Endometrium (tissue), 2 donors: ENCODE results near the gene CMKLR1.

Experiments used
- FAIRE-seq: peaks from 2 replicates; lab custom pipeline; 2012; peaks lifted over from hg19 to GRCh38; lab: Jason Lieb, UNC
- donor health status: control.
- donor health status: control.

Gene CMKLR1

DNA sequence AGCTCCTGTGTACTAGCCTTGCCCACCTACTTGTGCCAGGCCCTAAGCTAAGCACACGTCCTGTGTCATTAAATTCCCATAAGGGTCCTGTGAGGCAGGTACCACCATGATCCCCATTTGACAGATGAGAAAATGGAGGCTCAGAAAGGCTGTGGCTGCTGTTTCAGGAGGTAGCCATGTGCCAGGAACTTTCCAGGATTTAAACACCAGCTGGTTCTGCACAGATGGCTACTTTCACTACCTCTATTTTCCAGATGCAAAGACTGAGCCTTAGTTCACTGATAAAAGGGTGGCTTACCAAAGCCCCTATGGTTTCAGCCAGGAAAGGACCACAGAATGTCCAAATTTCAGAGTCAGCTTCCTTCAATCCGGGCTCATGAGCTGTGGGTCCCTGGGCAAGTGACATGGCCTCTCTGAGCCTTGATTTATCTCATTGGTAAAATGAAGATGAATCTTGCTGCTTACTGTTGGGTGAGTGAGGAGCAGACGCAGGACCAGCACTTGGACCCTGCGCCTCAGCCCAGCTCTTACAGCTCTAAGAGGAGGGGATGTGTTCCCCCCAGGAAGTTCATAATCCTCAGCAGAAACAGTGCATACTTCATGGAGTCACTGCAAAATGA, 23.5 kb downstream of the CMKLR1 start:
- no peak for FAIRE-seq

DNA sequence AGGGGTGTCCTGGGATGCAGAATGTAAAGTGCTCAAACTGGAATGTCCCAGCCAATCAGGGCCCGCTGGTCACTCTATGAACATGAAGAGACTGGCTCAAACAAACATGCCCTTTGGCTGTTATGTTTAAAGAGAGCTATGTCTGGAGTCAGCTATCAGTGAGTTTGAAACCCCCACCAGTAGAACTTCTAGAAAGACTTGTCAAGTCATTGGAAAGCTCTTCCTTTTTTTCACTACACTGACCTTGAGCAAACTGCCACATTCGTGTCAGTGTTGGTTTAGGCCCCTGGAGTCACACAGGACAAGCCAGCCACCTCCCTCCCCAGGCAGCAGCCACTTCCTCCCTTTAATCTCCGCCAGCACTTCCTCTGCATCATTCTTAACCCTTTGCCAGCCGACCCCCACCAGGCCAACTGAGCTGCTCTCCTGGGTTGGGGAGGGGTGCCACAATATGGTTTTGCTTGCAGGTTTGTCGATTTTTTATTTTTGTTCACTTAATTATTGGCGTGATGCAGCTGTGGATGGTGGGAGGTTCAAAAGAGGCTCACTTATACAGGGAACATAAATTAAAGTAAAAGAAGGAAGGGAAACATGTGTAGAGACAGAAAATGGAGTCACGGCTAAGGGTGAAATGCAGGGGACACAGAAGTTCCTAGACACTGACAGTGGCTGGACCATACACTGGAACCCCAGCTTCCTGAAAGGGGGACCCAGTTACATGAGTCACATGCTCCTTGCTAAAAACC, 25.3 kb downstream of the CMKLR1 start:
- no peak for FAIRE-seq

DNA sequence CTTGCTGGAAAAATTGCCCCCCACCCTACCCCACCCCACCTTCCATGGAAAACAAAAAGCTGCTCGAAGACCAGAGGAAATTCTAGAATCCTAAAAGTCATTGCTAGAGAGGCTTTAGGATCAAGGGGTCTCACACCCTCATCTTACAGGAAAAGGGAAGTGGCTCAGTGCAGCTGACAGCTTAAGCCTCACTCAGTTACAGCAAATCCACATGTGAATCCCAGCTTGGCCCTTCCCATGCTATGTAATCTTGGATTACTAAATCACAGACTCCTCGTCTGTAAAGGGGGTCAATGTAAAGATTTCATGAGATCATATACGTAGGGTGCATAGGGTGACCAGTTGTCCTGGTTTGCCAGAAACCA, 25.9 kb downstream of the CMKLR1 start:
- no peak for FAIRE-seq

DNA sequence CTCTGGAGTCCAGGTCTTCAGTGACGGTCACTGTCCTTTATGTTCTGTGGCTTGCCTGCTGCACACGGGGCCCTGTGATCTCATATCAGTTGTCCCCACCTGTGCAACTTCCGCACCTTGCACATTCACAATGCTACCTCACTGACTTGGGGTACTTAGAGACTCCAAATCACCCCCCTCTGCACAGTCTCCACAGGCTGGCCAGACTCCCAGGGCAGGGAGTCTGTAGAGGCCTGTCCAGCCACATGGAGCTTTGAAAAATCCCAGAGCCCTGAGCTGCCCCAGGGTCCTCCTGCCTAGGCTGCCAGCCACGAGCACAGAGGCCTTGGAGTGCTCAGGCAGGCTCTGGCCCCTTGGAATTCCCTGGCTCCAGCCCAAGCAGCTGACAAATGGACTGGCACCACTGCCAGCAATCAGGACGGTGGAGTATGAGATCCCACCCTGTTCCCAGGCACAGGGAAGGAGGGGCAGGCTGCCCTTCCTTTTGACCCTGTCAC, 26.4 kb downstream of the CMKLR1 start:
- no peak for FAIRE-seq

DNA sequence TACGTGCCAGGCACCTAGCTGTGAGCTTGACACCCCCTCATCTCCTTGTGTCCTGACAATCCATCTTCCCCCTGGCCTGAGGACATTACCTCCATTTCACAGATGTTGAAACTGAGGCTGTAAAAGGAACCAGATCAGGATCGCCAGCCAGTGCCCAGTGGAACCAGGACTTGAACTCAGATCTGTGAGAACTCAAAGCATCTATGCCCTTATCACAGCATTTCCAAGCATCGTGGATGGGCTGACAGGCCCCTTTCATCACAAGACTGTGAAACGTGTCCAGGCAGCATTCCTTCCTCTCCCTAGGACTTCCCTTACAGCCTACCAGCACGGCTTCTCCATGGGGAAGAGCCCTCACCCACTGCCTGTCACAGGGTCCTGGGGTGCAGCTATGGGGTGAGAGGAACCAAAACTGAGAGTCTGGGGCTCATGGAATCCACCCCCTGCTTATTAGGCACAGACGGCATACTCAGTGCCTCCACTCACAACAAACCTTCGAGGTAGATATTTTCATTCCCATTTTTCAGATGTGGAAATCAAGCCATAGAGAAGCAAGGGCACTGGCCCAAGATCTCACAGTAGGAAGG, 26.9 kb downstream of the CMKLR1 start:
- no peak for FAIRE-seq

DNA sequence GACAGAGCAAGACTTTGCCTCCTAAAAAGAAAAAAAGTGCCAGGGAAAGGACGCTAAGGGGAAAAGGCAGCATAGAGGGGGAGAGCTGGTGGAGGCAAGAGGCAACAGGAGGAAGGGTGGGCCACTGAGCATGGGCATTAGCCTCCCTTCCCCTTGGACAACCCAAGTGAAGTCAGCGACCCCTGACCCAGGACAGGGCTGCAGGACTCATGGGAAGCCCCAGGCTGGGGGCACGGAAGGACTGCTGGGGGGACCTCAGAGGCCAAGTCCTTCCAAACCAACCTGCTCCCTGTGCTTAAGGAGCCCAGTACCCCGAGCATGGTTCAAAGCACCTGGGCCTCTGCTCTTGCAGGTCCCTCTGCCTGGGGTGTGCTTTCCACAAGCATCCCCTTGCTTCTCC, 27.5 kb downstream of the CMKLR1 start:
- no peak for FAIRE-seq

DNA sequence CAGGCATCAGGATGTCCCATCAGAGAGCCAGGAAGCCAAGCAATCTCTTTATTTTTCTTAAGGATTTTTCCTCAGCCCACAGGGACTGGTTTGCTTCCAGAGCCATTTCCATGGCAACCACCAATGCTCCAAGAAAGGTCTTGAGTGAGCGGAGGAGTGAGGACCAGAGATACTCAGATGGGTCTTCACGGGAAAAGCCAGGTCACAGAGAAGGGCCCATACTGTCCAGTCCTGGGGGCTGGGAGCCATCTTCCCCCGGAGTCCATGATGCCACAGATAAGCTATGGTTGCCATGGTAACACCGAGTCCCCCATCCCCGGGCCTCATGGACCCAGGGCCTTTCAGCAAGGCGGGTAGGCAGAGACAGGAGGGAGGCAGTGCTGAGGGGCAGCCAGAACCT, 28.6 kb downstream of the CMKLR1 start:
- FAIRE-seq, result no peak

DNA sequence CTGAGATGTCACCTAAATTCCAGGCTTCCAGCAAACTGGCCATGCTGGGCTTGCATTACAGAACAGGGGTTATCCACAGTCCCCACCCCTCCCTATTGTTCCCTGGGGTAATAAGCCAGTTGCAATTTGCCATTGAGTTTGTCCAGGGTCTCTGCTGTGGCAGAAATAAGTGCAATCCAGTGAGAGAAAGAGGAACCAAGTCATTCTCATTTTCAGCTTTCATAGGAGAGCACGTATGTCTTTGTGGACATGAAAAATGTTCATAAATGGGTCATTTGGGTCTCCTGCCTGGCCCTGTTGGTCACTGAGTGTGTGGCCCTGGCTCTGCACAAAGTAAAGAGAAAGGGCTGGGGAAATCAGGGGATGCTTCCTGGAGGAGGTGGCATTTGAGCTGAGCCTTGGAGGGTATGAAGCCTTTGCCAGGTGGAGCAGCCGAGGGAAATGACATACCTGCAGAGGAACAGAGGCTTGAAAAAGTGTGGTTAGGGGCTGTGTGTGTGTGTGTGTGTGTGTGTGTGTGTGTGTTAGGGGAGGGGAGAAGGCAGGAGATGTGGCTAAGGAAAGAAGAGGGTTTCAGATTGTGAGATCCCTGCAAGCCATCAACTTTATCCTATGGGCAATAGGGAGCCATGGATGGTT, 29.3 kb downstream of the CMKLR1 start:
- no peak for FAIRE-seq

DNA sequence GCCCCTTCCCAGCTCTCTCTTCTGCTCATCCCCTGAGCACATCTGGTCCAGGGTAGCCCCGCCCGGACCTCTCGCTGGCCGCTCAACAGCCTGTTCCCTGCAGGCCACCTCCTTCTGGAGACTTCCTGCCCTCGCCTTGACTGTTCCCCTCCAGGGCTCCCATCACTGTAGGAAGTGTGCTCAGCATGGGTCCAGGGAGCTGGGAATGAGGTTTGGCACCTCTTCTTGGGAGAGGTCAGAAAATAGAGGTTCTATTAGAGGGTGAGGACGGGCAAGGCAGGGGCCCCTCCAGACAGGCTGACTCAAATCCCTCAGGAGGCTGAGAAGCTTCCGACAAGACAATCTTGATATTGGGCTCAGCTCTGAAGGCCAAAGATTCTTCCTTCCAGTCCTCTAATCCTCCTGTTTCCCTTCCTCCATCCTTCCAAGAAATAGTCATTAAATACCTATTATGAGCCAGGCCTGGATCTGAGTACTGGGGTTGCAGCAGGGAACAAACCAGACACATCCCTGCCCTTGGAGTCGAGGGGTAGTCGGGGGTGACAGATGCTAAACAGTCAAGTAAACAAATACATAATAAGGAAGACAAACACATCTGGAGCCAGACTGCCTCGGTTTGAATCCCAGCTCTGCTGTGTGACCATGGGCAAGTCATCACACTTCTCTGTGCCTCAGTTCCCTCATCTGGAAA, 30.6 kb downstream of the CMKLR1 start:
- no peak for FAIRE-seq

DNA sequence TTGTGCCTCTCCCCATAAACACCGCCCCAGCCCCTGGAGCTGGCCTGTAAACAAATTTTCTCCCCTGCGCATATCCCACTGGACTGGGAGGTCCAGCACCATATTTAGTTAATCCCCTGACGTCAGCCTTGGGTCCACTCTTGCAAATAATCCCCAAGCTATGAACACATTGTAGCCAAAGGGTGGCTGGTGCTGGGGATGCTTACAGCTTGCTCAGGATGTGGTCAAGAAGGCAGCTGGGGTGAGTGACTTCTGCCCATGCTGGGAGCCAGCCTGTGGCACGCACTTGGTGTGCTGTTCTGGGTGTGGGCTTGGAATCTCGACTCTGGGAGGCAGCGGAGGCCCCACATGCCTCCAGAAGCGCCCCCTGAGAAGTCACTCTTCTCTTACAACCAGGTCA, 32.1 kb downstream of the CMKLR1 start:
- FAIRE-seq, result no peak

DNA sequence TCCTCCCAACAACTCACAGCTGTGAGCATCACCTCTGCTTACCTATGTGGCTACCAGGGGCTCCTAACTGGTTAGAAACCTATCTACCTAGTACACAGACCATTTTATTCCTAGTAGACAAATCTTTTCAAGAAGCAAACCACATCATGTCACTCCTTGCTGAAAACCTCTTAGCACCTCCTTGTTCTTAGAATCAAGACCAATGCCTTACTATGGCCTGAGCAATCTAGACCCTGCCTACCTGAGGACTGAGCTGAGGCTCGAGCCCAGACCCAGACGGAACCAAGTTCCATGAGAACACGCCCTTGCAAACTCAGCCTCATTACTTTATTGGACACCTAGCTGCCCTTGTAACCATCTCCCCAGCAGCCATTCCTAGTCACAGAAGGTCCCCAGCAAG, 32.6 kb downstream of the CMKLR1 start:
- FAIRE-seq, result no peak

DNA sequence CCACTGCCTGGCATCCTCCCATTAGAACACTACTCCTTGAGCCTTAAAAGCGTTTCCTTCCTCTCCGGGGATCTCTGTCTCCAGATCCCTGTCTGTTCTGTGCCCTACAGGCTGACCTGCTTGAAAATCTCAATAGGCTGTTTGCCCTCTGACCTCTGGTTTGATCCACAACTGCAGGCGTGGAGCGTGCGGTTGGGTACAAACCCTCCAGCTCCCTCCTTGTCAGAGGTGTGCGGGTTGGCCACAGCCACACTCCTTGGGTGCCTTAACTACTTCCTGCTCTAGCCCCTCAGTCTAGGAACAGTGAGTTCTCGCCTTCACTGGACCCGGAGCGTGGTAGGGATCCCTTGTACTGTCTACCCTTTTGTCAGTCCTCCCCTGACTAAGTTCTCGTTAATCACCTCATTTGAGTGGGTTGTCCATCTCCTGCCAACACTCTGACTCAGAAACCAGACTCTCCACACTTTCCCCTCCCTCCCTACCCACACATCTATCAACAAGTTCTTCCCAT, 33.1 kb downstream of the CMKLR1 start:
- FAIRE-seq, result no peak

DNA sequence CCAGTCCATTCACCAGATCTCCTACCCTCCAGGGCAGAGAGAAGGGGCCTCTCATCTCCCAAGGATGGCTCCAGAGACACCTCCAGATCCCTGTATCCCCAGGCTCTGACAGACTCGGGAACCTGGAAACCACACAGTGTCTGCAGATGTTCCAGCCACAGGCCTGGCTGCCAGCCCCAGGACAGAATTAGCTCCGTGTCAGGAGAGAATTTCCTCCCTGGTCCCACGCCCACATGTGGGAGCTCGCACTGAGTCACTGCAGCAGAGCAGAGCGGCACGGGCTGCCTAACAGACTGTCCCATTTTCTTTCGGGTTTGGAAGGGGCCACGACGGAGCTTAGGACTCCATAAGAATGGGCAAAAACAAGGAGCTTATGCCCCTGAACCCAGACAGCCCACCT, 33.6 kb downstream of the CMKLR1 start:
- FAIRE-seq, result no peak

DNA sequence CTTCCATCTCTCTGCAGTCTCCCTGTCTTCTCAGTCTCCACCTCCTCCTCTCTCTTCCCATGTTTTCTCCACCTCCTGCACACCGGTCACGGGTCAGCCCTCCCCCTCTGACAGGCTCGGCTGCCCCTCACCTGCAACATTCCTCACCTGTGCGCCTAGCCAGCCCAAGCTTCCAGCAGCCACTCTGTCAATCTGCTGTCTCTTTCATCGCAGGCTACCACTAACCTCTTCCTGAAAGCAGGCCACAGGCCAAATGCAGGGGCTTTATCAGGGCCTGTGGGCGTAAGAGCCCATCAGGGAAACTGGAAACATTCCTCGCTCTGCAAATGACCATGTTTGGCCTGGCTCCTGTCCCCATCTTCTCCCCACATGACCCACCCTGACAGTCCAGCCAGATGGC, 34.5 kb downstream of the CMKLR1 start:
- no peak for FAIRE-seq

DNA sequence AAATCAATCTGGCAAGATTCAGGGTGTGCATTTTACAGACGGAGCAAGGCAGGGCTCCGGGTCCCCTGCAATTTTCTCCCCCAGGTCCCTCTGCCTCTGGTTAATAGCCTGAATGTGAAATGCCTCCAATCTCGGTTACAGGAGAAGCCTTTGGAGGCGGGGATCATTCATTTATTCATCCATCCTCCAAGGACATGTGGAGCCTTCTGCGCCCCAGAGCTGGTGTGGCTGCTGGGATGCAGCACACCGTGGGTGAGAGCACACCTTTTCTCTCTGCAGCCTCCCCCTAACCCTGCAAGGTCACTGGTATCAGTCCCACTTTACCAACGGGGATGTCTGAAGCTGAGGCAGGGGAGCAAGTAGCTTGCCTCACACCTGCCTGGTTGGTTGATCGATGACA, 35.4 kb downstream of the CMKLR1 start:
- no peak for FAIRE-seq

DNA sequence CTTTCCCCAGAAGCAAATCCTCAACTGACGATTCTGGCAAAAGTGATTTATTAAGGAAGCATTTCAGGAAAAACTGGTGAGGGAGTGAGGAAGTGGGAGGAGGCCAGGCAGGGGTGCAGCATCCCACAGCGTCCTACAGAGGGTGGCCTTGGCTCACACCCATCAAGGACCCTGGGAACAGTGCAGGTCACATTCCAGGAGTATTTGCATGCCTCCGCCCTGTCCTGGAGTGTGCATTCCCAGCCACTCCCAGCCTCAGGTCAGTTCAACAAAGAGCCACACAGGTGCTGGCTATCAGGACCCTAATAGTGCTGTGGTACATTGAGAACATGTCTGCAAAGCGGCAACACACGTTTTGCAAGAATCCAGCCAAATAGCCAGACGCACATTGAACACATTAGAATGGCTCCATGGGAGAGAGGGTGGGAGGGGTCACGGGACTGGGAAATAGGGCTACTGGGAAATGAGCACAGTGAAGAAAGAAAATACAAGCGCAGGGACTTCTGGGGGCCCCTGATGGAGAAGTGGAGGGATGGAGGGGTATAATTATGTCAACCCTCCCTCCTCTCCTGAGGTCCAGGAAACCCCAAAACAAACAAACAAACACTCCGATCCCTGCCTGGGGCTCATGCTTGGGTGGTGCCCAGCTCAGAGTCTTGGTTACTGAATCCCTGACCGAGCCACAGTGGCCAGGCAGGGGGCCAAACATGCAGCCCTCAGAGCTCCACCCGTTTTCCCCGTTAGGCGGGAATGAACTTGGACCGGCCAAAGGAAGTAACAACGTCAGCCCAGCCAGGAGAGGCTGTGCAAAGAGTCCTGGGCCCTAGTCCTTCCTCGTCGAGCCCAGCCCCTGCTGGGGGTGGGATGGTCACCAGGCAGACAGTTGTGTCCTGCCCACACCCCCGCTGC, 36.5 kb downstream of the CMKLR1 start:
- FAIRE-seq, result no peak

DNA sequence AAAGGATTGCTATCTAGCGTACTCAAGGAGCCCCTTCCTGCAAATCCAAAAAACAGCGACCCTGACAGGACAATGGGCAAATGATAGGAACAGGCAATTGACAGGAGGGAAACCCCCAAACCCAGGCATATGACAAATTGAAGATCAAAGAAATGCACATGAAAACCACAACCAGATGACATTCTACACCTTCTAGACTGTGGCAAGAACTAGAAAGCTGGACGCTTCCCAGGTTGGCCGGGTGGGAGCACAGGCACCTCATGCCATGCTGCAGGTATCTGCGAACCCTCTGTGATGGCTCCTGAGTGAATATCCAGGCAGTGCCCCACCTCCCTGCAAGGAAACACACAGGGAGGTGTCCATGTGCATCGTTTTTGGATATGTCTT, 37.1 kb downstream of the CMKLR1 start:
- FAIRE-seq, result no peak

DNA sequence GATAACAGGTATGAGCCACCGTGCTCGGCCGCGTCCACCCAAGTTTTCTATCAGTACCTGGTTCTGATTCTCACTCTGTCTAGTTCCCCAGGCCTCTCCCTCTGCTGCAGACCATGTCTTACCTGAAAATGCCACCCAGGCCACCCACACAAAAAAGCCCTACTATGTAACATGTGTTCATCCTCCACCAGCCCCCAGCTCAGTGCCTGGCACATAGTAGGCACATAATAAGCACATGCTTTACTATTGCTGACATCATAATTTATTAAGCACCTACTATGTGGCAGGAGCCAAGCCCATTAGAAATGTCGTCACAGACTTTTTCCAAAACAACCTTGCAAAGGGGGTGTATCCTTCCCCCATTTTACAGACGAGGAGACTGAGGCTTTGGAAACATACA, 37.8 kb downstream of the CMKLR1 start:
- FAIRE-seq, result no peak

DNA sequence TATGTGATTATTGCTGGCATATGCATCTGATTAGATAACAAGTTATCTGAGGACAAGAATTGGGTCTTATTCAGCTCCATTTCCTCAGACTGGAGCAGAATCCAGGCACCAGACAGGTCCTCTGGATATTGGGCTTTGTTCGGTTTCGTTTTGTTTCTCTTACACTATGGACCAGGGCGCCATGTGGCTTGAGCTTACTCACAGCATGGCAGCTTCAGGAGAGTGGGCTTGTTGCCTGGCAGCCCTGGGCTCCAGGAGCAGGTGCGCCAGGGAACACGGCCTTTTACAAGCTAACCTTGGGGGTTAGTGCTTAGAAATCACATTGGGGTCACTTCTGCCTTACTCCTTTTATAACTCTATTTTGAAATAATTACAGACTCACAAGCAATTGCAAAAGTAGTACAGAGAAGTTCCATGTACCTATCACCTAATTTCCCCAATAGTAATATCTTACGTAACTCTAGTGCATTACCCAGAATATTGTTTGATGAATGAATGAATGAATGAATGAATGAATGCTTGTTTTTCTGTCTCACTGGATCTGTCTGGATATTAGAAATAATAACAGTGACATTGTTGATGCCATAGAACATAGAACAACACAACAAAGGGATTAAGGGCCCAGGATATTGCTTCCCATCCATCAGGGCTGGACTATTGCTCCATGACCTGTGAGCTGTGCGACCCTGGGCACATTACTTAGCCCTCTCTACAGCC, 39.0 kb downstream of the CMKLR1 start:
- FAIRE-seq, result no peak

DNA sequence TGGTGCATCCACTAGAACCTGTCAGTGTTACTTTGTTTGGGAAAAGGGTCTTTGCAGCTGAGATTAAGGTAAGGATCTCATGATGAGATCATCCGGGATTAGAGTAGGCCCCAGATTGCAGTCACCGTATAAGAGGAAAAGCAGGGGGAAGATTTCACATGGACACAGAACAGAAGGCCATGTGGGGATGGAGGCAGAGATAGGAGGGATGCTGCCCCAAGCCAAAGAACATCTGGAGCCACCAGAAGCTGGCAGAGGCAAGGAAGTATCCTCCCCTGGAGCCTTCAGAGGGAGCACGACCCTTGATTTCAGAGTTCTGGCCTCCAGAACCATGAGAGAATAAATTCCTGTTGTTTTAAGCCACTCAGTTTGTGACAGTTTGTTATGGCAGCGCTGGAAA, 39.6 kb downstream of the CMKLR1 start:
- FAIRE-seq, result no peak
